CD4-positive, alpha-beta T cell treated with Interferon alpha-2 for 1 hour (primary cell): ENCODE measurements around the gene XPC.
"Not testable (repeated sequence)": the region's sequence is repeated elsewhere in the genome, so short reads cannot be mapped to it uniquely, and the experiment has no call there.

Source experiments
- DNase-seq, 2 donors: peaks; one replicate each; pipeline ENCODE4 v3.0.0-alpha.2; 2020 to 2022

The XPC gene

DNA sequence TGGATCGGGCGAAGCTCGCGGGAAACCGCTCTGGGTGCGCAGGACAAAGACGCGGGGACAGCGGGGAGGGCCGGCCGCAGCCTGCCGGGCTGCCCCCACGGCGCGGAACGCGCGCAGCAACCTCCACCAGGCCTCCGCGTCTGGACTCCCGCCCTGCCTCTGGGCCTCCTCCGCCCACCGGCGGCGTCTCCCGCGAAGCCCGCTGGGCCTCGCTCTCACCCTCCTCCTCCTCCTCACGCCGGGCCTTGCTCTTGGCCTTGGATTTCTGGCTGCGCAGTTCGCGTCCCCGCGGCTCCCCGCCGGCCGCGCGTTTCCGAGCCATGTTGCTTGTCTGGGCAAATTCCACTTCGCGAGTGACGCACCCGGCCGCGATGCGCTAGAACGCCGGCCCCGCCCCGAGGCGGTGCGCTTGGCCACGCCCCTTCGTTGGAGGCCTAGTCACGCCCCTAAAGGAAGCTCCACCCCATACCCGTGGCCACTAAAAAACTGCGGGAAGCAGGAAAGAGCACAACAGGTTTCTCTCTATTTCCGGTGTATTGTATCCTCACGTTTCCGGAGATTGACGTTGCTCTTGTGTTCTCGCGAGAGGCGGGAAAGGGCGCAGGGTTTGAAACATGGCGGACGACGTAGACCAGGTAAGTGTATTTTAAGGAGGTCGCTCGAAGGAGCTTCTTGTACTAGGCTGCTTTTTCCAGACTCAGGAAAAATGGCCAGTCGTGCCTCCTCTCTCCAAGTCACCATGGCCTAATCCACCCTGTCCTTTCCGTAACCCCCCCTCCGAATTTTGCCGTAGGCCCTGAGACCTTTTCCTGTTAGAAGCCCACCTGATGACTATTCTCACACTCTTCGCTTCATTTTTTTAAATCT is at the start of gene XPC, which contains the start of gene LSM3:
Gene XPC (minus strand): TSS at position 355 of the 867 bp plus-strand sequence. CDS start 33 bp downstream, at position 322.
Gene LSM3 (plus strand): TSS at position 571 of the 867 bp plus-strand sequence. CDS start 44 bp downstream, at position 615.
- DNase-seq: peak; percentile 97 to 99

DNA sequence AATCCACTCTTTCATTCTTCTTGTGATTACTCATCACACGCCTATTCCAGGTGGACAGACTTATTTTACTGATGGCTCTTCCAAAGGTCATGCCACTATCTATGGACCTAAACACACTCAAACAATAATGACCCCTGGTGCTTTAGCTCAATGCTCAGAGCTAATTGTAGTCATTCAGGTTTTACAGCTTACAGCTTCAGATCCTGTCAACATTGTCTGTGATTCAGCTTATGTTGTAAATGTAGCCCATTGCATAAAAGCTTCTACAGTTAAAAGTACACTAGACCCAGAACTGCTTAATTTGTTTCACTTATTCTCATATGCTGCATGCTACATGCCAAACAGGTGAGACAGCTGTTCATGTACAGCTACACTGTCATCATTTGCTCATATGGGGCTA is 49.5 kb upstream of the XPC start:
- no peak for DNase-seq

- not testable (repeated sequence) for DNase-seq
Observed at GRCh38 chr3:14226351-14226750, 48.0 kb upstream of the XPC start.

DNA sequence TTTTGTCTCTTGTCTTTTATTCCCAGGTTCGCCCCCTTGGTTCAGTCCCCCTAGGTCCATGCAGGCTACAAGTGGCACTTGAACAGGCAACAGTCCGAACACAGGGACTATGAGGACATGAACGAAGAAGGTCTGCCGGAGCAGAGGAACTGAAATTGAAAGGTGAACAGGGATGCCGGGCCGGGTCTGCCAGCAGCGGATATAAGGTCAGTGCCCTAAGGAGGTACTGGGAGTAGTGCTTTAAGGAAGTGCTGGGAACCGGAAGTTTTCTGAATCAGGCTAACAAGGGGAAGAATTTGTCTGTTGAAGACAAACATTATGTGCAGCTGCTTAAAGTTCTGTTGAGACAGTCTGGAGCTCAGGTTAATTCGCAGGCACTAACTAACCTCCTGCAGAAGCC is 47.0 kb upstream of the XPC start:
- no peak for DNase-seq

GRCh38 chr3:14224895-14225294 is 46.5 kb upstream of the XPC start:
- DNase-seq: no peak

- no peak for DNase-seq
Observed at GRCh38 chr3:14223595-14223994, 45.2 kb upstream of the XPC start.

GRCh38 chr3:14222900-14223594 is 44.6 kb upstream of the XPC start:
- DNase-seq: no peak

DNA sequence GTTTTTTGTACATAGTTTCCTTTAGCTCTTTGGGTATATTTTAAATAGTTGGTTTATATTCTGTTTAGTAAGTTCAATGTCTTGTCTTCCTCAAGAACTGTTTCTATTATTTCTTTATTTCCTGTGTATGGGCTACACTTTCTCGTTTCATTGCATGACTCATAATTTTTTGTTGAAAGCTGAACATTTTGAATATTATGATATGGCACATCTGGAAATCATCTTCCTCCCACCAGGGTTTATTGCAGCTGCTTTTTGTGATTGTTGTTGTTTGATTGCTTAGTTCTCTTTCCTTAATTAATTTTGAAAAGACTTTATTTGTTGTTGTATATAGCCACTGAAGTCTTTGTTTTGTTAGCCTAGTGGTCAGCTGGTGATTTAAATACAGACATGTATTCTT is 44.1 kb upstream of the XPC start:
- DNase-seq: no peak

DNA sequence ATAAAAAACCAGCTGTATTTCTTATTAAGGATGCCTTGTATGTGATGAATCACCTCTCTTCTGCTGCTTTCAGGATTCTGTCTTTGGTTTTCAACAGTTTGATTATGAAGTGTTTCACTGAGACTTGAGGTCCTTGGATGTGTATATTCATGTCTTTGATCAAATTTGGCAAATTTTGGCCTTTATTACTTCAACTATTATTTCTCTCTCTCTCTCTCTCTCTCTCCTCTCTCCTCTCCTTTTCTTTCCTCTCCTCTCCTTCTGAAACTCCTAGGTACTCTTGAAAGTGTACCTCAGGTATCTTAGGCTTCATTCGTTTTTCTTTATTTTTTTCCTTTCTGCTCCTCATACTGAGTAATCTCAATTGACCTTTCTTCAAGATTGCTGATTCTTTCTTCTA is 43.5 kb upstream of the XPC start:
- no peak for DNase-seq

- DNase-seq: no peak
Observed at GRCh38 chr3:14220933-14221332, 42.5 kb upstream of the XPC start.

- no peak for DNase-seq
Observed at GRCh38 chr3:14218355-14218754, 40.0 kb upstream of the XPC start.

GRCh38 chr3:14216257-14217048 is 38.1 kb upstream of the XPC start:
- peak; percentile 37 to 61 for DNase-seq

- DNase-seq: no peak
Observed at GRCh38 chr3:14214764-14215163, 36.4 kb upstream of the XPC start.

GRCh38 chr3:14213066-14213774 is 34.8 kb upstream of the XPC start:
- DNase-seq: no peak

DNA sequence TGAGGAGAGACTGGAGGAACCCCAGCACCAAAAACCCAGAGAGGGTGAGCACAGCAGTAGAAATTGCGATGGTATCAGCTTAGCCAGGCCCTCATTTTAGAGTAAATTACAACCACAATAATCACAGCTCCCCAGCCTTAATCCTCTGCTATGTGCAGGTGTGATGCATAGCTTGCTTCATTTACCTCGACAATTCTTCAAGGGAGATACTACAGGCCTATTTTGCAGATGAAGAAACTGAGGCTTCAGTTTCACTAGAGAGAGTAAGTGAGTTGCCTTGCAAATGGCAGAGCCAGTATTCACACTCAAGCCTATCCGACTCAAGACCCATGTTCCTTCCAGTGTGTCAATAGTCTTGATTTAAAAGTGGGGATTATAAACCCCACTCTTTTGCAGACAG is 33.6 kb upstream of the XPC start:
- DNase-seq: no peak

DNA sequence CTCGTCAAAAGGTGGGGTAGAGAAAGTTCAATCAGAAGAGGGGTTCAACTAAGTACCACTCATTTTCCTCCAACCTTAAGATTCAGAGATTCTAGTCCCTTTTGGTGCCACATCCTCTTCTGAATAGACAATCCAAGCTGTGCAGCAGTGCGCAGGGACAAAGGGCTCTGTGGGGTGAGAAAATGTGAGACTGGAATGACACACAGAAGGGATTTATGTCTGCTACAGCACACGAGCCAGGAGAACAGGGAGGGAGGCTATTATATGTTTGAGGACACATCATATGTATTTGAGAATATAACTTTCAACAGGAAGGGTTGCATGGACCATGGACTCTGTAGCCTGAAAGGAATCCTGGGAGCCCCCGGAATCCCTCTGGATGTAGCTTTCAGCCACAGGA is 33.2 kb upstream of the XPC start:
- no peak for DNase-seq

GRCh38 chr3:14210843-14211594 is 32.6 kb upstream of the XPC start:
- DNase-seq: no peak

- DNase-seq: no peak
Observed at GRCh38 chr3:14210290-14210688, 31.9 kb upstream of the XPC start.

DNA sequence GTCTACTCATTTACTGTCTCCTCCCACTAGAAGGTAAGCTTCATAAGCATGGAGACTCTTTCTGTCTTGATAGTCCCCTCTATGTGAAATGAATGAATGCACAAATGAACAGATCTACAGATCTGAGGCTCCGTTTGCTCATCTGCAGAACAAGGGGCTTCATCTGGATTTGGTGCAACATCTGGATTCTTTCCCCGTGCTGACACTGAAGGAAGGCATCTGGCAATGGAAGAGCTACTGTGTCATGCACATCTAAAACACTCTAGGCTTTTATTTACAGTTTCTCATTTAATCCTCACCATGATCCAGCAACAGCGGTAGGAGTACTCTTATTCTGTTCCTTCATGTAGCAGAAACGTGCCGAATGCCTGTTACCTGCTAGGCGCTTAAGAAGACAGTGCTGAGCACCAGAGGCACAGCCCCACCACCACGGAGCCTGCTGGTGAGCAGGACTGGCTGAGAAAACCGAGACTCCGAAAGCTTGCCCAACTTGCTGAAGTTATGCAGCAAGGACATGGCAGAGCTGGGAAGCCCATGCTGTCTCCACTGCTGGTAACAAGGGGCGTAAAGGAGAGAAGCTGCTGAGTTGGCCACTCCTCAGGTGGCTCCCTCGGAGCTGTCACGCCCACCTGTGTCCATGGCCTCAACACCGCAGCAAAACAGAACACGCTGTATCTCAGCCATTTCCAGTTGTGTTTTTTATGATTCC is 31.3 kb upstream of the XPC start:
- DNase-seq: no peak

DNA sequence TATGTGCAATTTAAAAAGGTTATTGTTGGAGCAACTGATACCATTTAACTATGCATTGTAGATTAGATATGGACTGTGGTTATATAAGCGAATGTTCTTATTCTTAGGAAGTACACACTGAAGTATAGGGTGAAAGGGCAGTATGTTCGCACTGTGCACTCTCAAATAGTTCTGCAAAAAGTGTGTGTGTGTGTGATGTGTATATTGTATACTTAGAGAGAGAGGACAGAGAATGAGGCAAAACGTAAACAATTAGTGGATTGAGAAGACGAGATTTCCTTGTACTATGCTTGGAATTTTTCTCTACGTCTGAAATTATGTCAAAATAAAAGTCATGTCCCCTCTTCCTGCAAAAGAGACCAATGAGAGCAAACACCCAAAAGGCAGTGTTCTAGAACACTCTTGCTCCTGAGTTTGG is 30.6 kb upstream of the XPC start:
- DNase-seq: no peak

- DNase-seq: no peak
Observed at GRCh38 chr3:14208168-14208567, 29.8 kb upstream of the XPC start.
